Panc1 (cell line): ENCODE data around the gene VWDE.

ENCODE experiments used
- CTCF ChIP-seq: fragments of 450-650 bp; IDR thresholded peaks from 2 replicates; pipeline ENCODE4 v1.5.1; 2017; ENCODE audit warnings: mild to moderate bottlenecking
- POLR2AphosphoS5 ChIP-seq: IDR thresholded peaks from 2 replicates; pipeline ENCODE4 v1.6.1; 2012; ENCODE audit warnings: mild to moderate bottlenecking, low read depth, low read length, moderate library complexity

- no peak for TF ChIP-seq POLR2AphosphoS5
- no peak for TF ChIP-seq CTCF
Measured at GRCh38 chr7:12325646-12326045, 78.0 kb downstream of the VWDE start.
